Dermis blood vessel endothelial cell (primary cell): ENCODE measurements around the gene ZCCHC14. TPM values are rescaled to one million over a fixed set of nuclear protein-coding genes. Genes with fewer than 3 reads are reported as not detected.
A peak's percentile ranks its signal among the peaks of the same experiment; 100 is the strongest.
"Not testable (repeated sequence)": the region's sequence is repeated elsewhere in the genome, so short reads cannot be mapped to it uniquely, and the experiment has no call there.

Experiments
- DNase-seq: peaks from one replicate; pipeline ENCODE4 v3.0.0; 2010
- total RNA-seq: library from RNA; depleted of rRNA; stranded (reverse); fragments of >200 nt; gene quantifications from 2 replicates; pipeline ENCODE4 v1.2.3, GENCODE V29; 2014

Gene ZCCHC14
- total RNA-seq, 1 donor from 2014 or later, result 7.5 TPM

GRCh38 chr16:87380881-87381280, 111.9 kb downstream of the ZCCHC14 start:
- DNase-seq, result no peak

DNA sequence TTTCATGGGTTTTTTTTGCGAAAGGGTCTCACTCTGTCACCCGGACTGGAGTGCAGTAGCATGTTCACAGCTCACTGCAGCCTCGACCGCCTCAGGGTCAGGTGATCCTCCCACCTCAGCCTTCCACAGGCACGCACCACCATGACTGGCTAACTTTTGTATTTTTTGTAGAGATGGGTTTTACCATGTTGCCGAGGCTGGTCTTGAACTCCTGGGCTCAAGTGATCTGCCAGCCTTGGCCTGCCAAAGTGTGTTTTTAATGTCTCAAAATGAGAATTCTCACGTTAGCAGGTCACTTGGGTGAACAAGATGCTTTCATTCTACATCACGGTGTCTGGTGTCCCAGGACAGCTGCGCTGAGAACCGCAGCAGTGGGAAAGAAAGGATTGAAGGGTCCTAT, 112.4 kb downstream of the ZCCHC14 start:
- DNase-seq, result no peak

GRCh38 chr16:87379312-87379752, 113.5 kb downstream of the ZCCHC14 start:
- not testable (repeated sequence) for DNase-seq

DNA sequence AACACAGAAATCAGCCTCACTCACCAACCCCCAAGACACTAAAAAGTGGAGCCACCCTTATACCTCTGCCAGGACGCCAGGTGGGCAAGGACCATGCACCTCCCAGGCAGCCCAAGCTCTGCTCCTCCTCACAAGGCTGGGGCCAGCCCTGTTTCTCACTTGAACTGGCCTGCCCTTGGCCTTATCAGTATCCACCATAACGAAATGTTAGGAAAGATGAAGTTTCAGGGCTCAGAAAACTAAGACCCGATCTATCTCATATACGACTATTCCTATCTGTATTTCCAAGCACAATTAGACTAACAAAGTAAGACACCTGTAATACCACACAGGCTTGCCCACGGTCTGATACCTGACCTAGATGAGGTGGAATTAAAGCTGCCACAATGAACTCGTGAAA, 116.2 kb downstream of the ZCCHC14 start:
- DNase-seq, result no peak

DNA sequence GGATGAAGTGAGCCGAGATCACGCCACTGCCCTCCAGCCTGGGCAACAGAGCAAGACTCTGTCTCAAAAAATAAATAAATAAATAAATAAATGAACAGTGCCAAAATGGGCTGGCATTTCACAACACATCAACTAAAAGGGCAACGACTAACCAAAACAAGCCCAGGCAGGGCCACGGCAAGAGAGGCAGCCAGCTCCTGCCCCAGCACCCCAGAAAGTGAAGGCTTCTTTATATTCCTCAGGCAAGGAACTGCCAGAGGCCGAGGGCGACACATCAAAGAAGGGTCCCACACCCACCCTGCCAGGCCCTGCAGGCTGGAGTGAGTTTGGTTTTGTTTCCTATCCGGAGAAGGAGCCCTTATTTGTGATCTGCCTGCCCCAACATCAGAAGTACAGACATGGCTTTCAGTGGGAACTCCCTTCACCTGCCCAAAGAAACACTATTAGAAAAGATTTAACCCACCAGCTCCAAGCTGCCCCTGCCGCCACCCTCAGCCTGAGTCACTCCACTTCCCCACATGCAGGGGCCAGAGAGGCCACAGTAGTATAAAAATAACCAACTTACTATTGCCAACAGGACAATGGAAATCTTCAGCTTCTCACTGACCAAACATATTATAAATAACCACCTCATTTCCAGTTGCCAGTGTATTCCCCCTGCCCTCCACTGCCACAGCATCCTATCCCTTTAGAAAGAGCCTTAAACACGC, 117.2 kb downstream of the ZCCHC14 start:
- peak; percentile 89 for DNase-seq

GRCh38 chr16:87374313-87374712, 118.5 kb downstream of the ZCCHC14 start:
- DNase-seq, result no peak

GRCh38 chr16:87372305-87372704, 120.5 kb downstream of the ZCCHC14 start:
- DNase-seq, result no peak

DNA sequence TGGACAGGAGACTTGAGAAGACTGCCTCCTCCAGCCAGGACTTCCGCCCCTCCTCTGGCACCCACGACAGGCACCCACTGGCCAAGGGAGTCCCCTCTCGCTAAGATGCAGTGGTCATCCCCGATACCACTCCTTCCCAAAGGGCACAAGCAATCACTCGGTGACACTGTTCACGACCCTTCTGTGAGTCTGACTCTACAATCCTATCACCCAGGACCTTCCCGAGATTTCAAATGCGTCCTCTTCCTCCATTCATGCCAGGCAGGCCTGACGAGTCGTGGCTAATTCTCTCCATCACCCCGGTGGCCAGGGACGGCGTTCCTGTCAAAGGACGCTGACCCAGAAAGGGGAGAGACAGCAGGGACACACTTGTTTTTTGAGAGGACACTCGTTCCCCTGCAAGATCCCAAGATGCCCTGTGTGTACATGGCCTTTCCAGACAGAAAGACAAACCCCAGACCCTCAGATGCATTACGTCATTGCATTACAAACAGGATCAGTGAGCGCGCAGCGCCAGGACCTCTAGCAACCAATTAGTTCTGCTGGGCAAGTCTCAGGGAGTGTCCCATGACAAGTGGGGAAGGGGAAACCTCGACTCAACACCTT, 121.5 kb downstream of the ZCCHC14 start:
- no peak for DNase-seq

DNA sequence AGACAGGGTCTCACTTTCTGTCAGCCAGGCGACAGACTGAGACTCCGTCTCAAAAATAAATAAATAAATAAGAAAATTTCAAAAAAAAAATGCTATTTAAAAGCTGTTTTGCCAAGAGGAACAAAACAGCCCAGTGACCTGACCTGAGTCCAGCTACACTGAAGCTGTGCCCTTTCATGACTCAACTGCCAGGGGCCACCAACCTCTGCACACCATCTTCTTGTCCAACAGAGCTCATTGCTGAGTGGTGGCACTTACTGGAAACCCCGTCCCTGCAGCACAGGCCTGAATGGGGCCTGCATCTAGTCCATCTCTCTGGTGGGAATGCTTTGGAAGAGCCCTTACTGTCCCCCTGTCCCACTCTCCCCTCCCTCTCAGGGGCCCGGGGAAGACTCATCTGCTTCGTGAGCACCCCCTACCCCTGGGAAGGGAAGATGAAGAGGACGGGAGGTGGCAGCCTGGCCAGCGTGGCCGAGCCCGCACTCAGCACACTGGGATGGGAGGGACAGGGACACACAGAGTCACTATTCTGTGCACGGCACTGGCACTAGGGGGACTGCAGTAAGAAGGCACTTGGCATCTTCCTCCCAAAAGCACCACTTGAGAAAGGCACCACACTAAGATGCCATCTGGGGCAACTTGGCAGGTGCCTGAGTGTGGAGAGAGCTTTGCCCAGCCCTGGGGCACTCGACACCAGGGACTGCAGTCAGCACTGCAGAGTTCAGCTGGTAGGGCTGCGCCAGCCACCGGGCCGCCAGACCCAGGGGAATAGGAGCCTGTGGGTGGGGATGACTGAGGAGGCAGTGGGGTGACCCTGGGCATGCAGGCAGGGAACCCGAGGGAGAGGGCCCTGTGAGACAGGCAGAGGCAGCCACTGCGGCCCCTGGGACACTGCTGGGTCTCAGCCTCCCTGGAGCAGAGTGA, 122.8 kb downstream of the ZCCHC14 start:
- no peak for DNase-seq

DNA sequence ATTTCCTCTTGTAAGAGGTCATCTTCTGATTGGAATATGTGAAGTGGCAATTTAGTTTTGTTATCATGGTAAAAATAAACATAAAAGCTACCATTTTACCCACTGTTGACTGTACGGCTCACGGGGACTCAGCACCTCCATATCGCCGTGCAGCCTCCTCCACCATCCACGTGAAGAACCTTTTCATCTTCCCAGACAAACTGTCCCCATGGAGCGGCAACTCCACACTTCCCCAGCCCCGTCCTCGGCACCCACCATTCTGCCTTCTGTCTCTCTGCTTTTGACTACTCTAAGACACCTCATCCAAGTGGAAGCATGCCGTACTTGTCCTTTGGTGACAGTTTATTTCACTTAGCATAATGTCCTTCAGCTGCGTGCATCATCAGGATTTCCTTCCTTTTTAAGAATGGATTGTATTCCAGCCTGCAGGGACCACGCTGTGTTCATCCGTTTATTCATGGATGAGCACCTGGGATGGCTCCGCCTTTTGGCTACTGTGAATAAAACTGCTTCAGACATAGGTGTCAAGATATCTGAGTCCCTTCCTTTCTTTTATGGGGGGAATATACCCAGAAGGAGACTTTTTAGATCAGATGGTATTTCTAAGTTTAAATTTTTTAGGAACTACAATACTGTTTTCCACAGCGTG, 123.6 kb downstream of the ZCCHC14 start:
- peak; percentile 40 for DNase-seq

DNA sequence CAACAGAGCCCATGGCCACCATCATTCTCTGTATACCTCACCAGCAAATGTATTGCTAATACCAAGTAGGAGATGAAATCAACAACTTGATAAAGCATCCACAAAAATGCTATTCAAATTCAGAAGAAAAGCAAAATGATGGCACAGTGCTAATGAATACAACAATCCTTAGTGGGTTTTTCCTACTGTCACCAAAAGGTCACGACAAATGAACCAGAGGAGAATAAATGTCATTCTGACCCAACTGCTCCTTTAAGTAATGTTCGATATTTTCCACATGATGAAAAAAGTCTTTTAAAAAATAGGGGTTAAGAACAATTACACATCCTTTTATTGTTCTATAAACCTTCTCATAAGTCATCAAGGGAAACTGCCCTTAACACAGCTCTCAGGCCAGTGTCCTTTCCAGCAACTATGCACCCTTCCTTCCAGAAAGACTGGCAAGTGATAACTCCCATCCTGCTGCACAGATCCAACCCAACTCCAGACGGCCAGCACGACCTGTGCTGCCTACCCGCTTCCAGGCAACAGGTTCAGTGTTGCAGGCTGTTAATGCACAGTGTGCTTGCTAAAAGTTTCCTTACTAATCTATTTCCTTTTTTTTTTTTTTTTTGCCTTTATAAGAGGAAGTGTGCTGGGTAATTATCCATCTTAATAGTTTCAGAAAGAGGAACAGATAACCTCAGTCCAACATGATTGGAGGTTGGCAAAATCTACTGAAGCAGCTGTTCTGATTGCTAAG, 124.6 kb downstream of the ZCCHC14 start:
- peak; percentile 79 for DNase-seq

DNA sequence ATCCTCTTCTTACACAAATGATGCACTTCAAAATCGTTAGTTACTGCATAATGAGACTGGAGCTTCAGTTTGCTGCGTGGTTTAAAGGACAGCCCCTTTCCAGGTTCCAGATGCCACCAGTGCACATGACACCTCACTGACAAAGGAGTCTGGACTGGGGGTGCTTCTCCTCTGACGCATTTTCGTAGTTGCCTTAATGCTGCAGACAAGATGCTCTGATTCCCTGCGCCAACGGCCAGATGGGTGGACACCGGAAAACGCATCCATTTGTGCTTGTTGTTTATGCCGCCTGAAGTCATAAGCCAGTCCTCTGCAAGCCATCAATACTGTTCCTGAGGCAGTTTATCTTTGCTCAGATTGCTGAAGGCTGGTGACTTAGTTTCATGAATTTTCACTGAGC, 125.3 kb downstream of the ZCCHC14 start:
- DNase-seq, result no peak

DNA sequence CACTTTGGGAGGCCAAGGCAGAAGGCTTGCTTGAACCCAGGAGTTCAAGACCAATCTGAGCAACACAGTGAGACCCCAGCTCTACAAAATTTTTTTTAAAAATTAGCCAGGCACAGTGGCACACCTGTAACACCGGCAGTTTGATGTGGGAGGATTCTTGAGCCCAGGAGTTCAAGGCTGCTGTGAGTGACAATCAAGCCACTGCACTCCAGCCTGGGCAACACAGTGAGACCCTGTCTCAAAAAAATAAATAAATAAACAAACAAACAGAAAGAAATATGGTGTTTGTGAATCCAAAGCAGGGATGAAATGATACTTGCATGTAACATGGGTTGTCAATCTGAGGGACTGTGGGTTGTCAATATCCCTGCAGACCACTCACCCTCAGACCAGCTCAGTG, 125.9 kb downstream of the ZCCHC14 start:
- no peak for DNase-seq

- no peak for DNase-seq
Observed at GRCh38 chr16:87366288-87366687, 126.5 kb downstream of the ZCCHC14 start.

DNA sequence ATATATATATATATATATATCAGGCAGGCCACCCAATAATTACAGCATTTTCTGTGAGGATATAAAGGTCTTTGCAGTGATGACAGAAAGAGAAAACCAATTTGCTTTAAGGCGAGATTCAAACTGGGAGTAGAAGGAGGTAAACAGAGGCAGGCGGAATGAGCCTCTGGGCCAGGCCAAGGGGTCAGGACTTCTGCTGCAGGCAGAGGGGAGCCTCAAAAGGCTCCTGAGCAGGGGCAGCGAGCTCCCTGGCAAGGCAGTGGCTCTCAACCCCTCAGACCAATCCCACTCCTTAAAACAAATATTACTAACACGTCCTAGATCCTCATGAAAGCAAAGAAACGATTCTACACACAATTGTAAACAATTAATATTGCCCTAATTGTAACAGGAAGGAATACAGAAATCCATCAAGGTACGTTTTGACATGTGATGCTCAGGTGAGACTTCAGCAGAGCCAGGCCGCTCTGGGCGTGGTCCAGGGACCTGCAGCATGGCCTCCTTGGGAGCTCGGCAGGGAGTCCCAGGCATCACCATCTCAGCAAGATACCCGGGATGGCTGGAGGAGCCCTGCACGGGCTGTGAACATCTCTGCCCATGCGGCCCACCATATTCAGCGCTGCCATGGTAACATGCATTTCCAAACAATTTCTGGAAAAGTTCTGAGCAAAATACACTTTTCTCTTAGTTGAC, 127.7 kb downstream of the ZCCHC14 start:
- DNase-seq, result no peak

DNA sequence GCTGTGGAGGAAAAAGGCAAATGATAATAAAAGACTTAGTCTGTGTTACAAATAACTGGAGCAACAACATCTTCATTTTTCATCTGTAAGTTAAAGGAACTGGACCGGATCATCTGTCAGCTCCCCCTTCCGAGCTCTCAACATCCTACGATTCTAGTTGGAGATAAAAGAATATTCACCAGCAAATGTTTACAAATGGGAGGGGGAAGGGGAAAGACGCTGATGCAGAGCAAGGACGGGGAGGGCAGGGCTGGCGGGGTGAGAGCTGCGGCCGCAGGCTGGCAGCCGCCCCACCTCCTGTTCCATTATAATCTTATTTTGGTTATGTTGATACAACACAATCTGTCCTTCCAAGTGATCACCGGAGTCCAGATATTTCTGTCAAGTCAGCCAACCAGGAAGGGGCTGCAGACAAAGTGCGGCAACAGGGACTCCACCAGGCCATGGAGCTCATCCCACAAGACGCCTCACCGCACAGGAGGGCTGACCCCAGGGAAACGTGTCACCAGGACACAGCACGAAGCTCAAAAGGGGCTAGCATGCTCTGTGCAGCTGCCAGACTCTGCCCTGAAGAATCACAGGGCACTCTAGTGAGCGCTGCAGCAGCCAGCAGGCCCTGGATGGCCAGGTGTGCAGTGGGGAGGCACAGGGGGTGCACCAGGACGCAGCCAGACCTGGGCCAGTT, 128.9 kb downstream of the ZCCHC14 start:
- DNase-seq, result no peak

- DNase-seq, result not testable (repeated sequence)
Observed at GRCh38 chr16:87362828-87363559, 129.8 kb downstream of the ZCCHC14 start.

DNA sequence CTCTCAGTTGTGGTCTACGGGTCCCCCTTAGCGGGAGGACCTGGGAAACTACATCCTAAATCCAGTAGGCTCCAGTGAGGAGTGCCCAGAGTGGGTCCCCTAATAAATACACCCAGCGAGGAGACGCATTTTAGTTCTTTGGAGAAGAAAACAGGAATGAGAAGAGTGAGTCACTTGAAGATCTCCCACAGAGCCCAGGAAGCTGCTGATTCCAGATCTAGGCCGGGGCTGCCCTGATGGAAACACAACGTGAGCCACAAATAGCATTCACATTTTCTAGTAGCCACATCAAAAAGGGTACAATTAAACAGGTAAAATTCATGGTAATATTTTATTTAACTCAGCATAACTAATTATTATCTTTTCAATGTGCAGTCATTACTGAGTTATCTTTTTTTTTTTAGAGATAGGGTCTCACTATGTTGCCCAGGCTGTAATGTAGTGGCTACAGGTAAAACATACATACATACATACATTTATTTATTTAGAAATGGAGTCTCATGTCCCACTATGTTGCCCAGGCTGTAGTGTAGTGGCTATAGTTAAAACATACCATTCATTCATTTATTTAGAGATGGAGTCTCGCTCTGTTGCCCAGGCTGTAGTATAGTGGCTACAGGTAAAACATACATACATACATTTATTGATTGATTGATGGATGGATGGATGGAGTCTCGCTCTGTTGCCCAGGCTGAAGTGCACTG, 130.8 kb downstream of the ZCCHC14 start:
- no peak for DNase-seq

DNA sequence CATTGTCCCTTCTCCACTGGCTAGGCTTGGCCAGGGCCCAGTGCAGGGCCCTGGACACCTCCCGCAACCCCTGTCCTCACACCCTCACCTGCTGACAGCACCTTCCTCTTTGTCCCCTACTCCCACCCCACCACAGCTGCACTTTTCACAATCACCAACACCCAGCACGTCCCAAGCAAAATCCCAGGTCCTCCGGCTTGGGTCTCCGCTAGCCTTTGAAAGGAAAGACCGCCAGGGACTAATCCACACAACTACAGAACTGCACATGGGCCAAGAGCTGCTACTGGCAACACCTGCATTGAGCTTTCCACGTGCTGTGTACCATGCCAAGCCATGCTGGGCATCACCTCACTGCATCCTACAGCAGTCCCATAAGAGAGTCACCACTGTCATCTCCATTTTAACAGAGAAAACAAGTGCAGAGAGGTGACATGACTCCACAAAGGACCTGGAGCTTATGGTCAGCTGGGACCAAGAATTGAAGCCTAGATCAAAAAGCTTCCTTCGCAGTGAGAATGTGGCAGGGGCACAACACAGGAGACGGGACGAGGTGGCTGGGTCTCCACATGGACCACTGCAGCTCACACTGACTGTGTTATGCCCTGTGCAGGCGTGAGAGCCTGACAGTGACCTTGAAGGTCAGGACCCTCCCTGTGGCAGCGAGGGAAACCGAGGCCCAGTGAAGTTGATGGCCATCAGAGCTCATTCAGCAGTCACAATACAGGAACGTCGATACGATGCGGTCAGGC, 131.8 kb downstream of the ZCCHC14 start:
- DNase-seq, result no peak
